Vagina (tissue), 2 donors: ENCODE measurements around the gene DERL3. TPM values are rescaled to one million over a fixed set of nuclear protein-coding genes. Genes with fewer than 3 reads are reported as not detected.

Source experiments
- DNase-seq, 2 donors: peaks; one replicate each; pipeline ENCODE4 v3.0.0-alpha.2; 2017; ENCODE audit errors: extremely low spot score in 2 of 2
- H3K27ac ChIP-seq: fragments of 200-600 bp; sonication (generic); one replicate; pipeline ENCODE4 v1.5.1; 2019
- H3K27me3 ChIP-seq: fragments of 200-600 bp; sonication (generic); one replicate; pipeline ENCODE4 v1.5.1; 2019
- H3K36me3 ChIP-seq, 2 donors: fragments of 200-600 bp; sonication (generic); one replicate each; pipeline ENCODE4 v1.5.1; 2017 to 2019
- H3K4me1 ChIP-seq: fragments of 200-600 bp; sonication (generic); one replicate; pipeline ENCODE4 v1.5.1; 2019
- H3K4me3 ChIP-seq, 2 donors: fragments of 200-600 bp; sonication (generic); 1 replicate in 1 of 2; 2 replicates in 1 of 2; pipeline ENCODE4 v1.5.1; 2016 to 2019
- H3K9me3 ChIP-seq: fragments of 200-600 bp; sonication (generic); one replicate; pipeline ENCODE4 v1.5.1; 2019
- POLR2A ChIP-seq, 2 donors: fragments of 450-650 bp; IDR thresholded peaks; one replicate each; pipeline ENCODE4 v1.6.1; 2017; ENCODE audit warnings: antibody characterized with exemption in 2 of 2, mild to moderate bottlenecking in 2 of 2, moderate library complexity in 2 of 2
- POLR2AphosphoS5 ChIP-seq, 2 donors: sonication (generic); formaldehyde crosslinking; IDR thresholded peaks; one replicate each; pipeline ENCODE4 v1.9.0; 2017; ENCODE audit warnings: antibody characterized with exemption in 2 of 2, mild to moderate bottlenecking in 2 of 2, low read depth in 1 of 2; ENCODE audit not compliant: insufficient read depth in 1 of 2
- intact Hi-C: fragments of 100-400 bp; cut with DNase I; formaldehyde crosslinking; loops from one replicate; pipeline ENCODE4 v1.15.1; 2023
- total RNA-seq: library from RNA; depleted of rRNA; stranded (reverse); fragments of >200 nt; gene quantifications from one replicate; pipeline ENCODE4 v1.2.3, GENCODE V29; 2016
- TF ChIP-seq, protein P1 (sequence below), 3 experiments: fragments of 450-650 bp in 2 of 3; fragments of 200-600 bp in 1 of 3; sonication (generic) in 1 of 3; IDR thresholded peaks; one replicate each; pipeline ENCODE4 v1.5.1; 2017 to 2019; ENCODE audit warnings: antibody characterized with exemption in 3 of 3, mild to moderate bottlenecking in 2 of 3, moderate library complexity in 2 of 3

DERL3 gene
- total RNA-seq, 1 donor from 2014 or later, result 0.25 TPM

GRCh38 chr22:23842599-23842998 is 3.8 kb upstream of the DERL3 start:
- no peaks in the 10 kb centered on the region for H3K36me3 ChIP-seq
- DNase-seq, result no peak
- no peaks in the 10 kb centered on the region for H3K9me3 ChIP-seq
- TF ChIP-seq POLR2AphosphoS5 (IDR thresholded peaks at IDR 0.05; ENCODE audit: insufficient read depth in 1 of 2, low read depth in 1 of 2) (no peak), POLR2A (IDR thresholded peaks at IDR 0.05) (no peak)
- TF ChIP-seq, protein P1, sequence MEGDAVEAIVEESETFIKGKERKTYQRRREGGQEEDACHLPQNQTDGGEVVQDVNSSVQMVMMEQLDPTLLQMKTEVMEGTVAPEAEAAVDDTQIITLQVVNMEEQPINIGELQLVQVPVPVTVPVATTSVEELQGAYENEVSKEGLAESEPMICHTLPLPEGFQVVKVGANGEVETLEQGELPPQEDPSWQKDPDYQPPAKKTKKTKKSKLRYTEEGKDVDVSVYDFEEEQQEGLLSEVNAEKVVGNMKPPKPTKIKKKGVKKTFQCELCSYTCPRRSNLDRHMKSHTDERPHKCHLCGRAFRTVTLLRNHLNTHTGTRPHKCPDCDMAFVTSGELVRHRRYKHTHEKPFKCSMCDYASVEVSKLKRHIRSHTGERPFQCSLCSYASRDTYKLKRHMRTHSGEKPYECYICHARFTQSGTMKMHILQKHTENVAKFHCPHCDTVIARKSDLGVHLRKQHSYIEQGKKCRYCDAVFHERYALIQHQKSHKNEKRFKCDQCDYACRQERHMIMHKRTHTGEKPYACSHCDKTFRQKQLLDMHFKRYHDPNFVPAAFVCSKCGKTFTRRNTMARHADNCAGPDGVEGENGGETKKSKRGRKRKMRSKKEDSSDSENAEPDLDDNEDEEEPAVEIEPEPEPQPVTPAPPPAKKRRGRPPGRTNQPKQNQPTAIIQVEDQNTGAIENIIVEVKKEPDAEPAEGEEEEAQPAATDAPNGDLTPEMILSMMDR (IDR thresholded peaks at IDR 0.05), result no peak
- intact Hi-C loops, result loop anchor here (10.0 kb wide), 1 partner anchor 288 kb away; no protein-coding TSS in a partner anchor
- H3K27ac ChIP-seq, result no peak overlapping the region
- no peaks in the 10 kb centered on the region for H3K27me3 ChIP-seq
- no peak overlapping the region for H3K4me3 ChIP-seq
- peaks cover 56% of the 10 kb centered on the region for H3K4me1 ChIP-seq

- Histone ChIP-seq H3K4me1 (peaks cover 52% of the 10 kb centered on the region), H3K27ac (no peak overlapping the region), H3K4me3 (no peak overlapping the region), H3K36me3 (no peaks in the 10 kb centered on the region), H3K27me3 (no peaks in the 10 kb centered on the region), H3K9me3 (no peaks in the 10 kb centered on the region)
- DNase-seq, result no peak
- intact Hi-C loops, result loop anchor here (10.0 kb wide), 1 partner anchor 287 kb away; no protein-coding TSS in a partner anchor
- TF ChIP-seq POLR2AphosphoS5 (IDR thresholded peaks at IDR 0.05; ENCODE audit: insufficient read depth in 1 of 2, low read depth in 1 of 2), result no peak
- TF ChIP-seq POLR2A (IDR thresholded peaks at IDR 0.05), result no peak
- TF ChIP-seq, protein P1 (IDR thresholded peaks at IDR 0.05), result no peak
Measured at GRCh38 chr22:23841736-23842445, 3.1 kb upstream of the DERL3 start.

DNA sequence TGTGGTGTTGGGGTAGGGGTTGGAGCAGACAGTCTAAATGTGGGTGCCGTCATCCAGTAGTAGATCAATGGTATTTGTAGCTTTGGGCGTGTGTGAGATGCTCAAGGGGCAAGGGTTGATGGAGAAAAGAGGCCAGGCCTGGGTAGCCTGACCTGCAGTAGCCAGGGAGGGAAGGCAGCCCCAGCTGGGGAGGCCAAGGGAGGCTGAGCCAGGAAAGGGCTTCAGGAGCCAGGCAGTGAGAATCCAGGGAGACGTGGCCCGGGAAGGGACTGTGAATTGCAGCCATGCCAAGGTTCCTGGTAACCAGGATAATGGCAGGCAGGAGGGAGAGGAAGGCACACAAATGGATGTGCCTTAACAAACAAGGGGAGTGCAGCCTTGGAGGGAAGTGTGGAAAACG is 2.5 kb upstream of the DERL3 start:
- Histone ChIP-seq H3K4me3 (no peak overlapping the region), H3K4me1 (peaks cover 46% of the 10 kb centered on the region), H3K36me3 (no peaks in the 10 kb centered on the region), H3K27ac (no peak overlapping the region), H3K27me3 (no peaks in the 10 kb centered on the region), H3K9me3 (no peaks in the 10 kb centered on the region)
- intact Hi-C loops, result loop anchor here (10.0 kb wide), 1 partner anchor 286 kb away; no protein-coding TSS in a partner anchor
- TF ChIP-seq POLR2A (IDR thresholded peaks at IDR 0.05) (no peak), POLR2AphosphoS5 (IDR thresholded peaks at IDR 0.05; ENCODE audit: insufficient read depth in 1 of 2, low read depth in 1 of 2) (no peak)
- TF ChIP-seq, protein P1 (IDR thresholded peaks at IDR 0.05), result no peak
- no peak for DNase-seq

DNA sequence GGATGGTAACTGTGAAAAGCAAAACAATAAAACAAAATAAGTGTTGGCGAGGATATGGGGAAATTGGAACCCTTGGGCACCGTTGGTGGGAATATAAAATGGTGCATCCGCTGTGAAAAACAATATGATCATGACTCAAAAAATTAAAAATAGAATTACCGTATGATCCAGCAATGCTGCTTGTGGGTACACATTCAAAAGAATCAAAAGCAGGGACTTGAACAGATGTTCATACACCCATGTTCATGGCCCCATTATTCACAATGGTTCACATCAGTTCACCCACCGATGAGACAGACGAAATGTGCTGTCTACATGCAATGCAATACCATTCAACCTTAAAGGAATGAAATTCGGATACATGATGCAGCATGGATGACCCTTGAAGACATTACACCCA is 1.2 kb upstream of the DERL3 start:
- no peaks in the 10 kb centered on the region for H3K27me3 ChIP-seq
- H3K36me3 ChIP-seq, result peaks cover 0 to 4% of the 10 kb centered on the region in 2 donors
- no peak for DNase-seq
- no peaks in the 10 kb centered on the region for H3K9me3 ChIP-seq
- intact Hi-C loops, result loop anchor here (10.0 kb wide), 1 partner anchor 285 kb away; no protein-coding TSS in a partner anchor
- no peak overlapping the region for H3K4me3 ChIP-seq
- TF ChIP-seq POLR2AphosphoS5 (IDR thresholded peaks at IDR 0.05; ENCODE audit: insufficient read depth in 1 of 2, low read depth in 1 of 2), result no peak
- no peak for TF ChIP-seq POLR2A (IDR thresholded peaks at IDR 0.05)
- TF ChIP-seq, protein P1 (IDR thresholded peaks at IDR 0.05), result no peak
- no peak overlapping the region for H3K27ac ChIP-seq
- H3K4me1 ChIP-seq, result peaks cover 33% of the 10 kb centered on the region
